ENCODE results near the gene TMEM167A. TPM values are rescaled to one million over a fixed set of nuclear protein-coding genes. Genes with fewer than 3 reads are reported as not detected.

The TMEM167A gene
- total and polyA plus RNA-seq, 10 donors = 19.3 to 68.7 (median 51.8) TPM

- Histone ChIP-seq H3K4me3 (no peak overlapping the region), H3K9me3 (peaks cover 0 to 27% (median 15%) of the 10 kb centered on the region in 8 donors), H3K4me1 (no peaks in the 10 kb centered on the region), H3K27ac (no peak overlapping the region), H3K36me3 (peaks cover 0 to 6% (median 0%) of the 10 kb centered on the region in 6 donors), H3K27me3 (replicated peaks in 1 of 7) (no peaks in the 10 kb centered on the region)
- TF ChIP-seq POLR2AphosphoS5 (IDR thresholded peaks at IDR 0.05) (no peak), CTCF (IDR thresholded peaks at IDR 0.05 in 8 of 11, conservative IDR thresholded peaks at IDR 0.05 in 3 of 11) (no peak), POLR2A (IDR thresholded peaks at IDR 0.05) (no peak)
- DNase-seq = no peak
- intact Hi-C loops (cut with DNase I; ENCODE audit: low total_unique reads) = no loop called here
- WGBS, 5 donors = 93 to 100% (median 96%) methylated on average over 1 of the region's 1 CpG
Measured at GRCh38 chr5:83124593-83124992, 47.4 kb upstream of the TMEM167A start.

GRCh38 chr5:83118976-83119375 is 41.8 kb upstream of the TMEM167A start:
- DNase-seq = no peak
- WGBS, 5 donors = 87 to 96% (median 93%) methylated on average over 1 of the region's 1 CpG
- no peak overlapping the region for H3K27ac ChIP-seq
- H3K4me3 ChIP-seq = no peak overlapping the region
- peaks cover 0 to 23% (median 5%) of the 10 kb centered on the region in 6 donors for H3K36me3 ChIP-seq
- intact Hi-C loops (cut with DNase I; ENCODE audit: low total_unique reads) = no loop called here
- no peaks in the 10 kb centered on the region for H3K4me1 ChIP-seq
- H3K27me3 ChIP-seq (replicated peaks in 1 of 7) = no peaks in the 10 kb centered on the region
- H3K9me3 ChIP-seq = peaks cover 0 to 16% (median 12%) of the 10 kb centered on the region in 8 donors
- no peak for TF ChIP-seq POLR2A (IDR thresholded peaks at IDR 0.05)
- TF ChIP-seq POLR2AphosphoS5 (IDR thresholded peaks at IDR 0.05) = no peak
- TF ChIP-seq CTCF (IDR thresholded peaks at IDR 0.05 in 8 of 11, conservative IDR thresholded peaks at IDR 0.05 in 3 of 11) = no peak

GRCh38 chr5:83118471-83118870 is 41.3 kb upstream of the TMEM167A start:
- Histone ChIP-seq H3K4me3 (no peak overlapping the region), H3K27me3 (replicated peaks in 1 of 7) (no peaks in the 10 kb centered on the region), H3K9me3 (peaks cover 0 to 22% (median 17%) of the 10 kb centered on the region in 8 donors), H3K36me3 (peaks cover 0 to 28% (median 8%) of the 10 kb centered on the region in 6 donors), H3K27ac (no peak overlapping the region), H3K4me1 (no peaks in the 10 kb centered on the region)
- 92 to 100% (median 96%) methylated on average over 1 of the region's 1 CpG for WGBS, 5 donors
- TF ChIP-seq CTCF (IDR thresholded peaks at IDR 0.05 in 8 of 11, conservative IDR thresholded peaks at IDR 0.05 in 3 of 11) = no peak
- TF ChIP-seq POLR2A (IDR thresholded peaks at IDR 0.05) = no peak
- no peak for TF ChIP-seq POLR2AphosphoS5 (IDR thresholded peaks at IDR 0.05)
- no peak for DNase-seq
- intact Hi-C loops (cut with DNase I; ENCODE audit: low total_unique reads) = no loop called here

- no peaks in the 10 kb centered on the region for H3K4me1 ChIP-seq
- DNase-seq = no peak
- no peak overlapping the region for H3K4me3 ChIP-seq
- TF ChIP-seq POLR2AphosphoS5 (IDR thresholded peaks at IDR 0.05) = no peak
- no peaks in the 10 kb centered on the region for H3K27me3 ChIP-seq (replicated peaks in 1 of 7)
- H3K27ac ChIP-seq = no peak overlapping the region
- WGBS, 5 donors = 90 to 98% (median 92%) methylated on average over 1 of the region's 1 CpG
- intact Hi-C loops (cut with DNase I; ENCODE audit: low total_unique reads) = no loop called here
- H3K36me3 ChIP-seq = peaks cover 0 to 42% (median 14%) of the 10 kb centered on the region in 6 donors
- H3K9me3 ChIP-seq = peaks cover 0 to 36% (median 24%) of the 10 kb centered on the region in 8 donors
Measured at GRCh38 chr5:83115816-83116215, 38.6 kb upstream of the TMEM167A start.

GRCh38 chr5:83109380-83109779 is 32.2 kb upstream of the TMEM167A start:
- peaks cover 0 to 24% (median 16%) of the 10 kb centered on the region in 8 donors for H3K9me3 ChIP-seq
- intact Hi-C loops (cut with DNase I; ENCODE audit: low total_unique reads) = no loop called here
- WGBS, 5 donors = 72 to 90% (median 85%) methylated on average over 1 of the region's 1 CpG
- no peak for TF ChIP-seq POLR2AphosphoS5 (IDR thresholded peaks at IDR 0.05)
- no peak for TF ChIP-seq POLR2A (IDR thresholded peaks at IDR 0.05)
- TF ChIP-seq CTCF (IDR thresholded peaks at IDR 0.05 in 8 of 11, conservative IDR thresholded peaks at IDR 0.05 in 3 of 11) = no peak
- no peaks in the 10 kb centered on the region for H3K4me1 ChIP-seq
- no peak overlapping the region for H3K4me3 ChIP-seq
- no peak overlapping the region for H3K27ac ChIP-seq
- no peak for DNase-seq
- H3K36me3 ChIP-seq = peaks cover 0 to 37% (median 10%) of the 10 kb centered on the region in 6 donors
- H3K27me3 ChIP-seq (replicated peaks in 1 of 7) = no peaks in the 10 kb centered on the region

All from spleen (tissue), 11 donors.